IPS-18c (cell line): ENCODE results near the gene PLEKHH3.

Experiments used
- H3K4me3 ChIP-seq: 2 replicates; pipeline ENCODE4 v1.7.0; 2013; ENCODE audit warnings: low read depth, mild to moderate bottlenecking, low read length, moderate library complexity; ENCODE audit not compliant: insufficient read depth
- H3K9me3 ChIP-seq: one replicate; pipeline ENCODE4 v1.6.1; 2013; ENCODE audit warnings: mild to moderate bottlenecking, low read length, moderate library complexity; ENCODE audit not compliant: control insufficient read depth, insufficient read depth

PLEKHH3 gene

DNA sequence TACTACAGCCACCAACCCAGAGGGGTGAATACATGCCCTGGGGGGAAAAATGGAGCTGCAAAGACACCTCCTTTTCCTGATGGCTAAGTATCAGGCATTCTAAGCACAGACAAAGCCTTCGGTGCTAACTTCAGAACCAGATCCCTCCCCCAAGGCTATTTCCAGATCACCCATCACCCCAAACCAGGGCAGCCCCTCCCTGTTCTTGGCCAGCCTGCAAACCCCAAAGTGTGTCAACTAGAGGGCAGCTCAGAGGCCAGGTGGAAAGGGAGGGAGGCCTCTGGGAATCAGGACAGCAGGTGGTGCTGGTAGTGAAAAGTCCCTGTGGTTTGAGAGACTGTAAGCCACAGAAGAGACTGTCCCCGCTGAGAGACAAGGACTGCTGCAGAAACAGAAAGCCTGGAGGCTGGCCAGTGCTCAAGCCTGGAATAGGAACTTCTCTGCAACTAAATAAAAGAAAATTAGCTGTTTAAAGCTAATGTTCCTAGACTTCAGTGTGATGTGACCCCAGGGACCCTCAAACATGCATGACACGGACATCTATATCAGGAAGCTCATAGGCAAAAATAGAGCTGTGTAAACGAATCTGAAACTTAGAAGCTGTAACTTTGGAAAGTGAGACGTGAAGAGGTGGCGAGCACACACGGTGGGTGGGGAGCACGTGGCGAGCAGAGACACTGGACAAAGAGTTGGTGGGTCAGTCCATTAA lies 58.2 kb downstream of the PLEKHH3 start:
- no peak overlapping the region for H3K4me3 ChIP-seq

DNA sequence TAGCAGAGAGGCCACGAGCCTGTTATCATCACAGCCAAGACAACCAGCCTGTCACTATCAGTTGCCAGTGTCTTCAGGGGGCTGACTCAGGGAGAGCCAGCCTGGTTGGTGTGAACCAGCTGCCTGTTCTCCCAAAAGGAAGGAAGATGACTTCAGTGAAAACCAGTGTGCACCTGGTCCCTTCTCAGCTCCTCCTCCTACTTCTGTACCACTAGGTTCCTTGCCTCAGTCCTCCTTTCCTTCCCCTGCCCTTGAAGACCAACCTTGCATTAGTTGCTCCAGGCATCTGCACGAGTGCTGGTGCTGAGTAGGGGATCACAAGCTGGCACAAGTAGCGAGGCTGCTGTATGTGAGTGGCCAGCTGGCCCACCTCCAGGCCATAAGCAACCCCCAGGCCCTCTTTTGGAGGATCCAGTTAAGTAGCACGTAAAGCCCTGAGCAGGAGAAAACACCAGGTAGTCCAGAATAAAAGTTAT lies 58.8 kb downstream of the PLEKHH3 start:
- Histone ChIP-seq H3K4me3 (no peak overlapping the region), H3K9me3 (no peaks in the 10 kb centered on the region)

More for the DNA sequence above, 58.2 kb downstream of the PLEKHH3 start:
- H3K9me3 ChIP-seq = no peaks in the 10 kb centered on the region
